IPS-20b (cell line): ENCODE results near the gene PPP2R3A.

ENCODE experiments used
- H3K27ac ChIP-seq: one replicate; pipeline ENCODE4 v1.5.1; 2013; ENCODE audit warnings: low read length
- H3K27me3 ChIP-seq: 2 replicates; pipeline ENCODE4 v1.6.1; 2013; ENCODE audit warnings: mild to moderate bottlenecking, low read length, inconsistent platforms; ENCODE audit not compliant: insufficient read depth
- H3K36me3 ChIP-seq: 2 replicates; pipeline ENCODE4 v1.6.1; 2013; ENCODE audit warnings: low read depth, mild to moderate bottlenecking, inconsistent platforms, low read length, moderate library complexity; ENCODE audit not compliant: insufficient read depth
- H3K4me1 ChIP-seq: 2 replicates; pipeline ENCODE4 v1.6.1; 2013; ENCODE audit warnings: mild to moderate bottlenecking, control low read depth, inconsistent platforms, low read length, moderate library complexity; ENCODE audit not compliant: insufficient read depth
- H3K4me3 ChIP-seq: 2 replicates; pipeline ENCODE4 v1.5.1; 2013; ENCODE audit warnings: mild to moderate bottlenecking, low read length, inconsistent platforms
- H3K9ac ChIP-seq: 2 replicates; pipeline ENCODE4 v1.6.1; 2013; ENCODE audit warnings: low read depth, mild to moderate bottlenecking, inconsistent platforms, low read length, moderate library complexity
- H3K9me3 ChIP-seq: 2 replicates; pipeline ENCODE4 v1.6.1; 2013; ENCODE audit warnings: mild to moderate bottlenecking, low read depth, low read length, inconsistent platforms; ENCODE audit not compliant: insufficient read depth

PPP2R3A gene

DNA sequence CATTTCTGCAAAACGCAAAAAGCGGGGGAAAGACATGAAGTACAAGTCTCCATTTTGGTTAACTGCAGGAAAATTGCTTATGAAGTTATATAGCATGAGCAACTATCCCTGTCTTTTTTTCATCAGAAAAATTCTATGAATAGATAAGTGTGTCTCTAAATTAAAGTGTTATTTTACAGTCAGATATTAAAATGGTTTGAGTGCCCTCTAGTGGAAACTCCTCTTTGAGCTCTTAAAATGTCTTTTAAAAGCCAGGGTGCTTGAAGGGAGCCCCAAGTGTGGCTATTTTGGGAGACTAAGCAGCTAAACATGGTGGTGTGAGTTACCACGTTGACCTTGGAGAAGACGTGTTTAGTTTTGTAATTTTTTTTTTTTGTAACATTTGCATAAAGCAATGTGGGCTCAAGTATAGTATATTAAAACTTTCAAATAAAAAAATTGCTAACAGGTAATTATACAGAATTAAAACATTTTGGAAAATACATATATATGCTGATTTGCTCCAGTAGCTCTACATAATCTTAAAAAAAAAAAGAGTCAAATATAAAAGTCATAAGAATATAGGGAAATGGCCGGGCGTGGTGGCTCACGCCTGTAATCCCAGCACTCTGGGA, 77.2 kb downstream of the PPP2R3A start:
- no peak overlapping the region for H3K9ac ChIP-seq
- peaks cover 23% of the 10 kb centered on the region for H3K36me3 ChIP-seq
- H3K27ac ChIP-seq, result no peak overlapping the region
- no peaks in the 10 kb centered on the region for H3K27me3 ChIP-seq
- H3K9me3 ChIP-seq, result no peaks in the 10 kb centered on the region
- H3K4me1 ChIP-seq, result peaks cover 11% of the 10 kb centered on the region; the same call in 1 of the 2 replicates
- H3K4me3 ChIP-seq, result no peak overlapping the region

DNA sequence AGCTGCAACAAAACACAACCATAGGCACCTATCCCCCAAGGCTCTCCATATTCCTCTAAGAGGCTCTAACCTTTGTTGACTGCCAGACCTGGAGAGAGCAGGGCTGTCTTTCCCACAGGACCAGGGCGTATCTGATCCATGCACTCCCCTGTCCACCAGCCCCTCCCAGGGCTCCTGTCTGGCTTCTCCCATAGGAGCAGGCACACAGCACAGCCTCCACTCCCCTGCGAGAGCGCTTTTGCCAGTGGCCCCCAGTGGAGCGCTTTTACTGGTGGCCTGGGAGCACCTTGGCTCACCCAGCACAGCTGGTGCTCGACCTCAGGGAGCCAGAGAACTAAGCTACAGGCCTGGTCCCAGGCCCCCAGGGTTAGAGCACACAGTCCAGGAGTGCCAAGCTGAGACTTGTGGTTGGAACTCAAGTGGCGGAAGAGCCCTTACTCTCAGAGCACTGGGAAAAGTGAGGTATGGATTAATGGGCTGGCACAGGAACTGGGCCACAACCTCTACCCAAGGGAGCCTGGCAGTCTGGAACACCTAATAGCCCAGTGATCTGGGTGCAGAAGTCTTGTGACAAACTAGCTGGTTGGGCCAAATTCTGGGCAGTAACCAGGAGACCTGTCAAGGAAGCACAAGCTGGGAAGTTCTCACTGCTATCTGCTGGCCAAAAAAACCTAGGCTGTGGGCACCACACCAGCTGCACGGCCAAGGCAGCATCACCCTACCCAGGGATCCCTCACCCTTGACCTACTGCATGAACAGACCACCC, 79.6 kb downstream of the PPP2R3A start:
- Histone ChIP-seq H3K36me3 (peaks cover 25% of the 10 kb centered on the region), H3K9me3 (no peaks in the 10 kb centered on the region), H3K4me3 (no peak overlapping the region), H3K4me1 (peaks cover 11% of the 10 kb centered on the region; the same call in 1 of the 2 replicates), H3K9ac (no peak overlapping the region), H3K27me3 (no peaks in the 10 kb centered on the region), H3K27ac (no peak overlapping the region)

DNA sequence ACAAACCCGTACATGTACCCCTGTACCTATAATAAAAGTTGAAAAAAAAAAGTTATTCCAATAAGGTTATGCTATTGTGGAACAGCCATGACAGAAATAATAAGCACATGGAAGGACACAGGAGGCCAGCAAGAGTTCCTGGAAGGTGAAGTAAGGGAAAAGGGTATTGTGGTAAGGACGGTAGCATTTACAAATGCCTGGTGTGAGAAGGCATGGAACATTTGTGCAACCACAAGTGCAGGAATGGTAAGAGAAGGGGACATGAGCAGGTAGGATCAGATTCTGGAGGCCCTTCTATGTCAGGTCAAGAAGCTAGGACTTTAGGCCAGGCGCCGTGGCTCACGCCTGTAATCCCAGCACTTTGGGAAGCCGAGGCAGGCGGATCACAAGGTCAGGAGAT, 82.5 kb downstream of the PPP2R3A start:
- H3K27me3 ChIP-seq, result no peaks in the 10 kb centered on the region
- H3K4me3 ChIP-seq, result no peak overlapping the region
- no peak overlapping the region for H3K27ac ChIP-seq
- H3K36me3 ChIP-seq, result peaks cover 22% of the 10 kb centered on the region
- H3K9me3 ChIP-seq, result no peaks in the 10 kb centered on the region
- H3K4me1 ChIP-seq, result no peaks in the 10 kb centered on the region
- no peak overlapping the region for H3K9ac ChIP-seq

DNA sequence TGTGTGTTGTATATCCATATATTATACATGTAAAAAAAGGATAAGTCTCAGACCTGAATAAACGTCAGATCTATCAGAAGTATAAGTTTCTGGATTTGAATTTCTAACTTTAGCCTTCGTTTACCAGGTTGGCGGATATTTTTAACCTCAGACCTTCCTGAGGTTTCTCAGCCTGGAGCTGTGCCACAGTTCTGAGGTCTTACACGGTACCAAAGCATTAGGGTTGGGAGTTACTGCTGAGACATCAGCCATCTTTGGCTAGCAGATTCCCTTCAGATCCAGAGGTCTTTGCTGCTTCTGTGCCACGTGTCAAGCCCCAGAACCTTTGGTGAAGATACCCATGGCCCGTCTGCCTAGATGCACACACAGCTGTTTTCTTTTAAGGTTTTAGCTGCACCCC, 84.7 kb downstream of the PPP2R3A start:
- Histone ChIP-seq H3K9ac (no peak overlapping the region), H3K27ac (no peak overlapping the region), H3K4me1 (no peaks in the 10 kb centered on the region), H3K27me3 (no peaks in the 10 kb centered on the region), H3K9me3 (no peaks in the 10 kb centered on the region), H3K36me3 (peaks cover 20% of the 10 kb centered on the region), H3K4me3 (no peak overlapping the region)

DNA sequence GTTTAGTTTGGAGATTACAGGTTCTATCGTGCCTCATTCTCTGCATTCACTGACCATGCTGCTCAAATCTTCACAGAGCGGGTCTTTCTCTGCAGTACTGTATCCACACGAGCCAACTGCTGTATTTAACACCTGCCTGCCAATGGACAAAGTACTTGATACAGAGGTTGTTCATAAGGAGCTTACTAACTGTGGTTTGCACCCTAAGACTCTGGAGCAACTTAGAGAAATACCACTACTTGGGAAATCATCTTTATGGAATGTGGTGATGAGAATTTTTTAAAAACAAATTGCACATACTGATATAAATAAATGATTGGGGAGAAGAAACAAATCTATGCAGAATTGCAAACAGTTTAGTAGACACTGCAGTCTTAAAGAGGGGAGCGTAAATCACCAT, 90.0 kb downstream of the PPP2R3A start:
- Histone ChIP-seq H3K27ac (no peak overlapping the region), H3K4me3 (no peak overlapping the region), H3K4me1 (no peaks in the 10 kb centered on the region), H3K9ac (no peak overlapping the region), H3K9me3 (no peaks in the 10 kb centered on the region; the same call in 1 of the 2 replicates), H3K27me3 (no peaks in the 10 kb centered on the region), H3K36me3 (peaks cover 16% of the 10 kb centered on the region; the same call in 1 of the 2 replicates)

DNA sequence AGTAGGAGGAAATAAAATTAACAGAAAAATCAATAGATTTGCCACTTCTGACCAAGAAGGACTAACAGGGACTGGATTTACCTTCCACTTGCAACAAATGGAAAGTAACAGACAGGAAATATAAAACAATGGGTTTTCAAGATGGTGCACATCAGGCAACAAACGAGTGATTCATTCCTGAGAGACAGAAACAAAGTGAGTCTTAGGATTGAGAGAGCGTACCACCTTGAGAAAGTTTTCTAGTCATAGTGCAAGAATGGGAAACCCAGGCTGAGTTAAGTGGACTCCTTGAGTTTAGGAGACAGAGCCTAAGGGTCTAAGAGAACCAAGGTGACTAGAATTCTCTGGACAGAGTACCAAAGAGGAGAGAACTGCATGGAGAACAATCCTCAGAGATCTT, 101.7 kb downstream of the PPP2R3A start:
- H3K27me3 ChIP-seq, result no peaks in the 10 kb centered on the region
- no peak overlapping the region for H3K27ac ChIP-seq
- H3K4me1 ChIP-seq, result no peaks in the 10 kb centered on the region
- 0 out of 2 replicates have a peak, but pooled peaks cover 3% of the 10 kb centered on the region for H3K36me3 ChIP-seq
- H3K9me3 ChIP-seq, result 0 out of 2 replicates have a peak, but pooled peaks cover under 1% of the 10 kb centered on the region
- H3K4me3 ChIP-seq, result no peak overlapping the region
- no peak overlapping the region for H3K9ac ChIP-seq

DNA sequence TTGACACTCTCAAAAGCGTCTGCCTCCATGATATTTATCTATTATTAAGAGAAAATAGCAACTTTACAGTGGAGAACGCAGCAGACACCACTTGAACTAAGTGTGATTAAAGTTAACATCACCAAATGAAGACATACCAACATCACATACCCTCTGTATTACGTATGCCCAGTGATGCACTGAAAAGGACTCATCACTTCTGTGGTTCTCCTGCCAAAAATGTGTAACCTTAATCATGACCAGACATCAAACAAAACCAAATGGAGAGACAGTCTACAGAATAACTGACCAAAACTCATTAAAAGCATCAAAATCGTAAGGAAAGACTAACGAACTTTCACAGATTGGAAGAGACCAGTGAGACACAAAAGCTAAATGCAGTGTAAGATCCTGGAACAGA, 103.2 kb downstream of the PPP2R3A start:
- Histone ChIP-seq H3K9me3 (no peaks in the 10 kb centered on the region), H3K36me3 (0 out of 2 replicates have a peak, but pooled peaks cover 3% of the 10 kb centered on the region), H3K9ac (no peak overlapping the region), H3K4me3 (no peak overlapping the region), H3K4me1 (no peaks in the 10 kb centered on the region), H3K27ac (no peak overlapping the region), H3K27me3 (no peaks in the 10 kb centered on the region)

DNA sequence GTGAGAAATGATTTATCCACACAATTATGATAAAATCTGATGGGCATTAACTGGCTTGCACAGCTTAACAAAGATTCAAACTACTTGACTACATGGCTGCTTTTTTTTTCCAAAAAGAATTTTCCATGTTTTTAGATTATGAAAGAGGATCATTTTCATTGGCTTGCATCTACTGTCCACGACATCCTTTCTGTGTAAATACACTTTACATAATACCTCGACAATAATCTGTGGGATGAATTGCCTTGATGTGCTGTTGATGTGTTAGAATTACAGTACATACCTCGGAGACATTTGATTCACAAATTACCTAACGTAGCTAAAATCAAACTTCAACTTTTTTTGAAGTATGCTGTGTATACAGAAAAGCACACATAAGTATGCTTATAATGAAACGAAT, 104.4 kb downstream of the PPP2R3A start:
- no peak overlapping the region for H3K9ac ChIP-seq
- H3K4me1 ChIP-seq, result no peaks in the 10 kb centered on the region
- H3K27ac ChIP-seq, result no peak overlapping the region
- H3K9me3 ChIP-seq, result no peaks in the 10 kb centered on the region
- H3K4me3 ChIP-seq, result no peak overlapping the region
- H3K36me3 ChIP-seq, result 0 out of 2 replicates have a peak, but pooled peaks cover 3% of the 10 kb centered on the region
- no peaks in the 10 kb centered on the region for H3K27me3 ChIP-seq

DNA sequence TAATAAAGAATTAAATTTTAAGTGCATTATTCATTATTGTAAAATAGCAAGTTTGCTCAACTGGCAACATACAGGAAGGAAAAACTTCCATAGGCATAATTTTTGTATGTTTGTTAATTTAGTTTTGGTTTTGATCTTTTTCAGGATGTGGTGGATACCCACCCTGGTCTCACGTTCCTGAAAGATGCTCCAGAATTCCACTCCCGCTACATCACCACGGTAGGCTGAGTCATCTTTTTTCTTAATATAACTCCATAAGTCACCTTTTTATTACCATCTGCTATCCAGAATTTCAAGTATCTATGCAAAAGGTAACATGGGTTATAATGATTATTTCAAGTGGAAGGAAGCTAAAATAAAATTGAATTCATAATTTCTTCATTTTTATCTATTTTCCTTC, 104.8 kb downstream of the PPP2R3A start:
- Histone ChIP-seq H3K9ac (no peak overlapping the region), H3K4me1 (no peaks in the 10 kb centered on the region)

DNA sequence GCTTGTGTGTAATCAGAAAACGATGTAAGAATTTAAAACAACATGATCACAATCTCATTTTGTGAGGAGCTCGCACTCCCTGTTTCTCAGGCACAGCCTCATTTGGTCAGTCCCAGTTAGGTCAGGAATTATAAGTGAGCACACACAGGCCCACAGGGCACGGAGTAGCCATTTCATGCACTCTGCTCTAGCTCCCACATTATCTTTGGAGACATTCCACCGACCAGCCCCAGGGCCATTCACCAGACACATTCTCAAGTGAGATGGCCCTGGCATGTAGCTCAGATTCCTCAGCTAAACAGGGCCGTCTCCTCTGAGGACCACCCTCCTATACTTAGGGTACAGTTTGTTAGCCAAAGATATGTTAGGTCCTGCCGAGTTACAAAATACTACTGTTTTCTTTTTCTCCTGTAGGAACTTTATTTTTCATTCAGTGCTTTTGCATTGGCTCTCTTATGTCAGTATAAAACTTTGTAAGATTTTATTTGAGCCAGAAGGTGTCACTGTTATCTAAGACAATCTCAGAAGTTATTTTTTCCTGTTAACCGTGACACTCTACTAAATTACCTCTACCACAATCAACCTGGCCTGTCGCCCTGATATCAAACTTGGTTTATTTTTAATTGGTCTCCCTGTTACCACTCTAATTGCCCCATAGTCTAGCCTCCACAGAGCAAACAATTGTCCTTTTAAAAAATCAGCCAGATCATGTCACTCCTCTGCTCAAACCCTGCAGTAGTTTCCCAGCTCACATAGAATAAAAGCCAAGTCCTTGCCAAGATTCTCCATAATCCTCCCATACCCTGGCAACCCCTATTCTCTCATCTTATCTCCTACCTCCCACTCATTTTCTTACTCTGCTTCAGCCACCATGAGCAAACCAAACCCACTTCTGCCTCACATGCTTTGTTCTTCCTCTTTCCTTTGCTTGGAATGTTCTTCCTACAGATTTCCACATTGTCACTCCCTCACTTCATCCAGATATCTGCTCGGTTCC, 105.7 kb downstream of the PPP2R3A start:
- Histone ChIP-seq H3K27ac (no peak overlapping the region), H3K27me3 (no peaks in the 10 kb centered on the region), H3K4me1 (no peaks in the 10 kb centered on the region), H3K36me3 (0 out of 2 replicates have a peak, but pooled peaks cover 3% of the 10 kb centered on the region), H3K9me3 (no peaks in the 10 kb centered on the region), H3K4me3 (no peak overlapping the region), H3K9ac (no peak overlapping the region)

More for the DNA sequence above, 104.8 kb downstream of the PPP2R3A start:
- H3K27me3 ChIP-seq, result no peaks in the 10 kb centered on the region
- H3K36me3 ChIP-seq, result 0 out of 2 replicates have a peak, but pooled peaks cover 3% of the 10 kb centered on the region
- no peak overlapping the region for H3K4me3 ChIP-seq
- no peaks in the 10 kb centered on the region for H3K9me3 ChIP-seq
- no peak overlapping the region for H3K27ac ChIP-seq

DNA sequence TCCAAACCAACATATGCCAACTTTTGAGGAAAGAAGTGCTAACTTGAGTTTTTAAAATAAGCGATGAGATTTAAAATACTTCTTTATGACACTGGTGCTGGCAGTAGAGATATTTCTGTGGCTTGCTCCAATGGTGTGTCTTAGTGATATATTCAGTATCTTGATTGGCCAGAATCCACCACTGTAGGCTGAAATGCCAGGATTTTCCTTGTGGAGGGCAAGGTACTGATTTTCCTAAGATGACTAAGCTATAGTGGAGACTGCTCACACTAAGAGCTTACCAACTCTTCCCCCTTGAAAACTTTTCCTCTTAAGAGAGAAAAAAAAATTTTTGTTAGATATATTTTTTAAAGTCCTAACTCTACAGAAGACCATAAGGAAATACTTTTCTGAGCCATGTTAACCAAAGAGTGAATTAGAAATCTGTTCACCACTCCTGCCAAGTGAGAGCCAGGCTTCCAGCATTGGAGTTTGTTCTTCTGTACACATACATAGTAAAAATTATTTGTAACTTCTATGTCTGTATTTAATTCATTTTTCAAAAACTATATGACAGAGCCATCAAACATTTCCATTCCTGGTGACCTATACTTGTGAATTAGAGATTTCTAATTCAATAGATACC, 109.1 kb downstream of the PPP2R3A start:
- Histone ChIP-seq H3K4me1 (no peaks in the 10 kb centered on the region), H3K9me3 (no peaks in the 10 kb centered on the region), H3K4me3 (no peak overlapping the region), H3K27ac (no peak overlapping the region), H3K27me3 (no peaks in the 10 kb centered on the region), H3K36me3 (peaks cover 5% of the 10 kb centered on the region), H3K9ac (no peak overlapping the region)
